Measurements from ENCODE around the gene FGFRL1.

Gene FGFRL1

DNA sequence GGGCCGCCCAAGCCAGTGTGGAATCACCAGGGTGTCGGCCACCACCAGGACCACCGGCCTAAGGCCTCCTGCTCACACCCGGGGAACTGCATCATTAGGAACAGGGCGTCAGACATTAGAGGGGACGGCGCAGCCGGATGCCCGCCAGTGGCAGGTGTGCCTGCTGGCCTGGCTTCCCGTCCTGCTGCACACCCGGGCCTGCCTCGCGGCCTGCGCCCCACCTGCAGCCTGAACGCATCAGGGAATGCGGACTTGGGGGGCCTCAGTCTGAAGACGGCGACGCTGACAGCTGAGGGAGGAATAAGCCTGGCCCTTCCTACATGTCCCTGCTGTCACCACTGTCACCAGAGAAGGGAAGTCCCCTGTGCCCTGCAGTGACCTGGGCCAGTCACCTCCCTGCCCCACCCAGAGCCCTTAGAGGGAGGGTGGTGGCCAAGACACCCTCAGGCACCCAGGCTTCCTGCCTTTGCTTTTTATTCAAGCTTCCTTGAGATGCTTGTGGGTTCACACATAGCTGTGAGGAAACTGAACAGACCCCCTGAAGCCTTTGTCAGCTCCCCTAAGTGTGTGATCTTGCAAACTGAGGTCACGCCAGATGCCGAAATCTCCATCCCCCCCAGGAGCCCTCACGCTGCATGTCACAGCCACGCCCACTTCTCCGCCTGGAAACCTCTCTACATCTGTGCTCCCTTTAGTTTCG lies 41.2 kb upstream of the FGFRL1 start:
- no peak overlapping the region for H3K4me3 ChIP-seq (ENCODE audit: low read depth, low read length)
- in situ Hi-C loops (cut with HindIII; ENCODE audit: low sequenced_read_pairs): no loop called here
- DNase-seq (ENCODE audit: low read depth, low spot score): no peak
- TF ChIP-seq, protein P1, sequence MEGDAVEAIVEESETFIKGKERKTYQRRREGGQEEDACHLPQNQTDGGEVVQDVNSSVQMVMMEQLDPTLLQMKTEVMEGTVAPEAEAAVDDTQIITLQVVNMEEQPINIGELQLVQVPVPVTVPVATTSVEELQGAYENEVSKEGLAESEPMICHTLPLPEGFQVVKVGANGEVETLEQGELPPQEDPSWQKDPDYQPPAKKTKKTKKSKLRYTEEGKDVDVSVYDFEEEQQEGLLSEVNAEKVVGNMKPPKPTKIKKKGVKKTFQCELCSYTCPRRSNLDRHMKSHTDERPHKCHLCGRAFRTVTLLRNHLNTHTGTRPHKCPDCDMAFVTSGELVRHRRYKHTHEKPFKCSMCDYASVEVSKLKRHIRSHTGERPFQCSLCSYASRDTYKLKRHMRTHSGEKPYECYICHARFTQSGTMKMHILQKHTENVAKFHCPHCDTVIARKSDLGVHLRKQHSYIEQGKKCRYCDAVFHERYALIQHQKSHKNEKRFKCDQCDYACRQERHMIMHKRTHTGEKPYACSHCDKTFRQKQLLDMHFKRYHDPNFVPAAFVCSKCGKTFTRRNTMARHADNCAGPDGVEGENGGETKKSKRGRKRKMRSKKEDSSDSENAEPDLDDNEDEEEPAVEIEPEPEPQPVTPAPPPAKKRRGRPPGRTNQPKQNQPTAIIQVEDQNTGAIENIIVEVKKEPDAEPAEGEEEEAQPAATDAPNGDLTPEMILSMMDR (IDR thresholded peaks at IDR 0.05; ENCODE audit: low read depth, low read length): no peak

DNA sequence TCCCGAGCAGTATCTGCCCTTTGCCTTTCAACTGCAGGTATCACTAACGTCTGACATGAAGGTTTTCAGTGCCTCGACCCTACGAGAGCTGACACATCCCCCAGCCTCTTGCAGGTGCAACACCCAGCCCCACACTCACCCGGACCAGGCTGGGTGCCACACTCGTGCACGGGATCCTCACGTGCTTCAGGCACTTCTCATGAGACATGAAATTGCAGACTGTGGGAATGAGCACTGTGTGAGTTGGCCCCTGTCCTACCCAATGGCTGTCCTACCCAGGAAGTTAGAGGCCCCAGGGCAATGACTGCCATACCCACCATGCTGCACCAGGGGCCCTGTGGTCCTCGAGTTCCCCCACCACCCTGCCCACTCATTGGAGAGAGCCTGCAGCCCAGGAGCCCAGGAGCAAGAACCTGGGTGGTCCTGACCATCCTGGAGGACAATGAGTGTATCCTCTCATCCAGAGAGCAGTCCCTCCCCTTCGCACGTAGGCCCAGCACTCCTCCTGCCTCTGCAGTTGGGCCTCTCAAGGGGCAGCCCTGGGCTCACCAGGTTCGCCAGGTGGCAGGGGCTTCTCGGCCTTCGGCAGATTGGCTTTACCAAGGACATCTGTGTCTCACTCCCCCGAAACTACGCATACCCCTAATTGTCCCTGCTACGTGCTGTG lies 40.4 kb upstream of the FGFRL1 start:
- in situ Hi-C loops (cut with HindIII; ENCODE audit: low sequenced_read_pairs): no loop called here
- TF ChIP-seq, protein P1 (IDR thresholded peaks at IDR 0.05; ENCODE audit: low read depth, low read length): no peak
- no peak for DNase-seq (ENCODE audit: low read depth, low spot score)
- H3K4me3 ChIP-seq (ENCODE audit: low read depth, low read length): no peak overlapping the region

DNA sequence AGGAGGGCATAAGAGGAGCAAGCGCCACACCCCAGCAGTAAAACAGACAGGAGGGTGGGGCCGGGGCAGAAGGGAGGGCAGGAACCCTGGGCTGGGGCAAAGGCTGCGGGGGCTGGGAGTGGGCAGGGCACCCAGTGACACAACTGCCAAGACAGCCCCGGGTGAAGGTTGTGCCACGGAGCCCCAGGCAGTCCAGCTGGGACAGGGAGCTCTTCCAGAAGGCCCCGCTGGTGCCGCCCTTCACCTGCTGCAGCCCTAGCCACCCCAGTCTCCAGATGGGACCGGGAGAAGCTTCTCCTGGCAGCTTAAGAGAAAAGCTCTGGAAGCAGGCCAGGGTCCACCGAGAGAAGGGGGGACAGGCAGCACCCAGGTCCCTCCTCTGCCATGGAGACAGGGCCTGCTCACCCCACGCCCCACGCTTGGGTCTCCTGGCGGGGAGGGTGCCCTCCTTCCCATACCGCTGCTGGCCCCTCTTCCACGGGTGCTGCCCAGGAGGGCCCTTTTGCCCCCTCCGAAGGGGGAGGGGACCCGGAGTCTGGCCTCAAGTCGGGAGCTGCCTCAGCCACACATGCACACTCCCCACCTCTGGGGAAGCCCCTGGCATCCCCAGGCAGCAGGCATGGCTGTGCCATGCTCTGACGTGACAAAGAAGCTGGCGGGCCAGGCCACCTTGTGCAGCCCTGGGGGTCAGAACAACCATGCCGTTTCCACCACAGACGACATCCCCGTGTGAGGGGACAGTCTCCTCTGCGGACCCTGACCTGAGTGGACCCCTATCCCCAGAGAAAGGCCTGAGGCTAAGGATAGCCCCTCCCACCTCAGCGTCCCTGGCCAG lies 39.5 kb upstream of the FGFRL1 start:
- H3K4me3 ChIP-seq (ENCODE audit: low read depth, low read length): peak overlapping the region; percentile 53
- DNase-seq (ENCODE audit: low read depth, low spot score): no peak
- TF ChIP-seq, protein P1 (IDR thresholded peaks at IDR 0.05; ENCODE audit: low read depth, low read length): no peak
- in situ Hi-C loops (cut with HindIII; ENCODE audit: low sequenced_read_pairs): no loop called here

DNA sequence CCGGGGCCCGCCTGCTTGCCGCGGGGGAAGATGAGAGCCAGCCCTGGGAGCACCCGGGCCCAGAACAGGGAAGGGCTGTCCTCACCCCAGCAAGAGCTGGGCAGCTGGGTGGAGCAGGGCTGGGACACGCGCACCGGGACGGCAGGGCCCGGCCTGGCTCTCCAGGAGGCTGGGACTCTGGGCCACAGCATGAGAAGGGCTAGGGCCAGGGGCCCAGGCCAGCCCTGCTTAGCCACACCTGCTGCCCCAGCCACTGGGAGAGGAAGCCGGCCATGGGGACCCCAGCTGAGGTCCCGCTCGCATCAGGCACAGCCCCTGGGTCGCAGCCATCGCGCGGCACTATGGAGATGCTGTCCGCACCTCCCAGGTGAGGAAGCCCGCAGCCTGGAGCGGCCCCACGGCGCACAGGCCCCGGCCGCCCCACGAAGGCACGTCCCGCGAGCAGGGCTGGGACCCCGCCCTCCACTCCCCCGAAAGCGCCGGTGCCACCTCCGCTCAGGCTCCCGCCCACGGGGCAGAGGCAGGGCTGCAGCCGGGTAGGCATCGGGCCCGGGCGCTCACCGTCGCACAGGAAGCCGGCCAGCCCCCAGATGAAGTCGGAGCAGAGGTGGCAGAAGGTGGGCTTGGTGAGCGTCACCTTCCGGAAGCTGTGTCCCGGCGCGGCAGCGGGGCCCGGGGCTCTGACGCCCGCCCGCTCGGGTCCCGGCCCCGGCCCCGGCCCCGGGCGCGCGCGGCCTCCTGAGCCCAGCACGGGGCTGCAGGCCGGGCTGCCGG lies 38.6 kb upstream of the FGFRL1 start:
- TF ChIP-seq, protein P1 (IDR thresholded peaks at IDR 0.05; ENCODE audit: low read depth, low read length): no peak
- H3K4me3 ChIP-seq (ENCODE audit: low read depth, low read length): peak overlapping the region; percentile 53
- DNase-seq (ENCODE audit: low read depth, low spot score): no peak
- in situ Hi-C loops (cut with HindIII; ENCODE audit: low sequenced_read_pairs): no loop called here

DNA sequence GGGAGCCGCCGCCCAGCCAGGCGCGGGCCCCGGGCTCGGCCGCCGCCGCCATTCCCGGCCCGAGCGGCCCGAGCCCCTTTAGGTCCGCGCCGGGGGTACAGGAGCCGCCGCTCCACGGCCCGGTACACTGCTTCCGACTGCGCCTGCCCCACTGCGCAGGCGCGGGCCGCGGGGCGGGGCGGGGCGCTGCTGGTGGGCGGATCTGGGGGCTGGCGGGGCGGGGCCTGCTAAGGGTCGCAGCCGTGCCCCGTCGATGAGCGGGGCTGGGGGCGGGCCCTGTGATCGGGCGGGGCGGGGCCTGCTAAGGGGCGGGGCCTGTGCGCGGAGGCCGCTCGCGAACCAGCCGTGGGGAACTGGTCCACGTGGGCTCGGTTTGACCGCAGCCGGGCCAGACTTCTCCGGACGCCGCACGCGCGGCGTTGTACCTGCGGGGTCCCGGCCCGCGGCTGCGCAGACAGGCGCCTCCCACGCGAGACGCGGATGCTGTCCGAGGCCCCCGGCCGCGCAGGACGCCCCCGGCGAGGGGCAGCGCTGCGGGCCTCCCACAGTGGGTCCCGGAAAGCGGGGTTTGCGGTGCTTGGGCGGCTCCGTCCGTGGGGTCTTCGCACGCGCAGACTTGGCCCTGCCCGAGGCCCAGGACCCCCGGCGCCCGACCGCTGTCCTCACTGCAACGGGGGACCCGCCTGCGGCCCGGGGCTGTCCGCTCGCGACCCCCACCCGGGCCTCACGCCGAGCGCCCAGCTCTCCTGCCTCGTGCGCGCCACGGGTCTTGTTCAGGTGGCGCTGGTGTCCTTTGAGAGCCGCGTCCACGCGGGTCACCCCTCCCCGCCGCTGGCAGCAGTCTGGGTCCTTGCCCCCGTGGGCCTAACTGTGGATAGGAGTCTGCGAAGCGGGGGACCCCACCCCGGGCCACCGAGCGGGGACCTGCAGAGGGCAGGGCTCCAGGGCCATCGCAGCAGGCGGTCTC lies 37.7 kb upstream of the FGFRL1 start, which contains the start of gene DGKQ:
DGKQ (minus strand) TSS at position 139 of the 967 bp plus-strand sequence; CDS start at position 52, 87 bp downstream.
- in situ Hi-C loops (cut with HindIII; ENCODE audit: low sequenced_read_pairs): no loop called here
- peak; percentile 77 for DNase-seq (ENCODE audit: low read depth, low spot score)
- TF ChIP-seq, protein P1 (IDR thresholded peaks at IDR 0.05; ENCODE audit: low read depth, low read length): no peak
- peak within 1 kb of the TSS; percentile 53 for H3K4me3 ChIP-seq (ENCODE audit: low read depth, low read length)

All from astrocyte of the spinal cord (primary cell).